Esophagus squamous epithelium (tissue), 5 donors: ENCODE results near the gene MYH10. TPM values are rescaled to one million over a fixed set of nuclear protein-coding genes. Genes with fewer than 3 reads are reported as not detected.
A peak's percentile ranks its signal among the peaks of the same experiment; 100 is the strongest.

ENCODE experiments used
- DNase-seq: peaks from one replicate; lab custom pipeline; 2025; lab: John Stamatoyannopoulos, UW
- H3K27ac ChIP-seq, 4 donors: fragments of 200-600 bp; sonication (generic); one replicate each; pipeline ENCODE4 v1.5.1; 2016 to 2019; ENCODE audit warnings: mild to moderate bottlenecking in 1 of 4
- H3K27me3 ChIP-seq, 4 donors: fragments of 200-600 bp; sonication (generic); 1 replicate in 3 of 4; 2 replicates in 1 of 4; pipeline versions ENCODE4 v1.5.1 to v1.6.0; 2017 to 2021; ENCODE audit warnings: antibody characterized with exemption in 1 of 4
- H3K36me3 ChIP-seq, 3 donors: fragments of 200-600 bp; sonication (generic); one replicate each; pipeline ENCODE4 v1.5.1; 2016 to 2019
- H3K4me1 ChIP-seq, 3 donors: fragments of 200-600 bp; sonication (generic); one replicate each; pipeline ENCODE4 v1.5.1; 2017 to 2019
- H3K4me3 ChIP-seq, 4 donors: fragments of 200-600 bp; sonication (generic); 1 replicate in 3 of 4; 2 replicates in 1 of 4; pipeline ENCODE4 v1.5.1; 2016 to 2019; ENCODE audit warnings: mild to moderate bottlenecking in 2 of 4, moderate library complexity in 1 of 4
- H3K9me3 ChIP-seq, 3 donors: fragments of 200-600 bp; sonication (generic); one replicate each; pipeline ENCODE4 v1.5.1; 2016 to 2019
- POLR2A ChIP-seq, 4 donors: fragments of 450-650 bp; IDR thresholded peaks; one replicate each; pipeline ENCODE4 v1.6.1; 2017; ENCODE audit warnings: antibody characterized with exemption in 4 of 4, mild to moderate bottlenecking in 4 of 4, moderate library complexity in 3 of 4
- WGBS, 2 donors: methylation state at CpG; one replicate each; pipeline ENCODE4 v1.1.5; 2018; 5-methylcytosine and 5-hydroxymethylcytosine counted together
- intact Hi-C: fragments of 100-400 bp; cut with DNase I; formaldehyde crosslinking; loops from one replicate; pipeline ENCODE4 v1.15.0; 2022
- total RNA-seq, 4 donors: library from RNA; depleted of rRNA; stranded (reverse); fragments of >200 nt; gene quantifications; one replicate each; pipeline ENCODE4 v1.1.0, GENCODE V29; 2016
- TF ChIP-seq, protein P1 (sequence below), 6 experiments: fragments of 450-650 bp in 4 of 6; fragments of 200-600 bp in 2 of 6; sonication (generic) in 2 of 6; IDR thresholded peaks; one replicate each; pipeline ENCODE4 v1.5.1; 2016 to 2019; ENCODE audit warnings: antibody characterized with exemption in 6 of 6, mild to moderate bottlenecking in 4 of 6, moderate library complexity in 4 of 6
- donor health status: DM: yes; HTN: yes; CAD: no.

MYH10 gene
- total RNA-seq, 4 donors from 2014 or later = 5.8 to 25.6 (median 14.7) TPM

DNA sequence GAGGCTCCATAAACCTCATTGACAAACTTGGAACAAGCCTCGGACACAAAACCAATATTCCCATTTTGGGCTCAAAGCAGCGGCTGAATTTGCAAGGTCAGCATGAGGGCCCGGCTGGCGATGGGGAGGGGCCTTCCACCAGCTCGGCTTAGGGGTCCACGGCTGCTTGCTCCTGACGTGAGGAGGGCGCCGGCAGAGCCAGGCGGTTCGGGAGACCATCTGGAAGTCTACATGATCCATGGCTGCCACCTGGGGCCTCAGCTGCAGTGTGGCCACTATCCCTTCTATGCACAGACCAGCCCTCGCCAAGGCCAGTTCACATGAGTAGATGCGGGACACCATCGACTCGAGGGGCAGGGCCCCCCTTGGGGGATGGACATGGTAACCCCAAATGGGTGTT is 155.7 kb downstream of the MYH10 start:
- no peak for TF ChIP-seq POLR2A (IDR thresholded peaks at IDR 0.05)
- TF ChIP-seq, protein P1, sequence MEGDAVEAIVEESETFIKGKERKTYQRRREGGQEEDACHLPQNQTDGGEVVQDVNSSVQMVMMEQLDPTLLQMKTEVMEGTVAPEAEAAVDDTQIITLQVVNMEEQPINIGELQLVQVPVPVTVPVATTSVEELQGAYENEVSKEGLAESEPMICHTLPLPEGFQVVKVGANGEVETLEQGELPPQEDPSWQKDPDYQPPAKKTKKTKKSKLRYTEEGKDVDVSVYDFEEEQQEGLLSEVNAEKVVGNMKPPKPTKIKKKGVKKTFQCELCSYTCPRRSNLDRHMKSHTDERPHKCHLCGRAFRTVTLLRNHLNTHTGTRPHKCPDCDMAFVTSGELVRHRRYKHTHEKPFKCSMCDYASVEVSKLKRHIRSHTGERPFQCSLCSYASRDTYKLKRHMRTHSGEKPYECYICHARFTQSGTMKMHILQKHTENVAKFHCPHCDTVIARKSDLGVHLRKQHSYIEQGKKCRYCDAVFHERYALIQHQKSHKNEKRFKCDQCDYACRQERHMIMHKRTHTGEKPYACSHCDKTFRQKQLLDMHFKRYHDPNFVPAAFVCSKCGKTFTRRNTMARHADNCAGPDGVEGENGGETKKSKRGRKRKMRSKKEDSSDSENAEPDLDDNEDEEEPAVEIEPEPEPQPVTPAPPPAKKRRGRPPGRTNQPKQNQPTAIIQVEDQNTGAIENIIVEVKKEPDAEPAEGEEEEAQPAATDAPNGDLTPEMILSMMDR (IDR thresholded peaks at IDR 0.05) = no peak
- WGBS, 2 donors = 86 to 91% methylated on average over 12 to 13 of the region's 15 CpGs

DNA sequence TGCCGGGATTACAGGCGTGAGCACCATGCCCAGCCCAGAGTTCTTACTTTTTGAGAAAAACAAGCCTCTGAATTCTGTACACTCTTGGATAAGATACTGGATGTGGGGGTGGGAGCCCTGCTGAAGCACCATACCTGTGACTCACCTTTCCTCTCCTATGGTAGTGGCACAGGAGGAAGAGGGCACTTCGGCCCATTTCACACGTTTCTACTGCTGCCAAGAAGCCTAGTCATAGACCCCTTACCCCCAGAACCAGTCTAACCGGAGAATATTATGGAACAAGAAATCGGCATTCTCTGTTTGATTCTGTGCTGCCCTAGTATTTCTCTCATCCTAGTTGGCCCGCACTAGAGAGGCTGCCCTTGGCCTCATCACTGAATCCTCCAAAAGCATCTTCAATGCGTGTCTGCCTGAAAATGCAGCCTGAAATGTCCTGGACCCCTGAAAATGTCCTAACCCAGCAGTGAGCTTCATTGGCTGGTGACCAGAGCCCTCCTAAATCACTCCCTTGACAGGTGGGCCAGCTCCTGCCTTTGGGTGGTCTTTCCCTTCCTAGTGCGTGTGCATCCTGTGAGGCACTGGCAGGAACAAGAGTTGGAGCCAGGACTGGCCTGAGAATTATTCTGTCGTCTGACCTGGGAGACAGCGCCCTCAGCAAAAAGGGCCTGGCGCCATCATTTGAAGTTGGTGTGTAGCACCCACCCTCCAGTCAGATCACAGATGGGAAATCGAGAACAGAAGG is 156.9 kb downstream of the MYH10 start:
- WGBS, 2 donors = 88 to 91% methylated on average over 12 to 13 of the region's 13 CpGs
- intact Hi-C loops = no loop called here

More for the DNA sequence above, 155.7 kb downstream of the MYH10 start:
- no peak for DNase-seq
- H3K9me3 ChIP-seq = no peaks in the 10 kb centered on the region
- H3K36me3 ChIP-seq = peaks cover 16 to 98% (median 44%) of the 10 kb centered on the region in 3 donors
- no peaks in the 10 kb centered on the region for H3K27me3 ChIP-seq
- intact Hi-C loops = no loop called here
- H3K27ac ChIP-seq = no peak overlapping the region
- H3K4me3 ChIP-seq = no peak overlapping the region
- peaks cover 0 to 28% (median 7%) of the 10 kb centered on the region in 3 donors for H3K4me1 ChIP-seq

DNA sequence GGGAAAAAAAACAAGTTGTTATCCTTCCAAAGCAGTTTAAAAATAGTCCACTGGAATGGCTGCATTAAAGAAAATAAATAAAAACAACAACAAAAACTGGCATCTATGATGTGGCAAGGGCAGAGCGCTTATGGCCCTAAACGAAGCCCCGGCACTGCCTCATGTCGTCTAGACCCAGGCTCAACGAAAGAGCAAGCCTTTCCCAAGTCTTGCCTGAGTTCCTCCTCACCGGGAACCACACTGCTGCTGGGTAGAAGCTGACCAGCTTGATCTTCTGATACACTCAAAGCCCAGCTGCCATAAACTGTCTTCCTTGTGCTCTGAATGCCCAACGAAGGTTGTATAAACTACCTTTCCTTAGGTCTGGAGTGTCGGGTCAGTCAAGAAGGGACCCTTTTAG is 157.9 kb downstream of the MYH10 start:
- intact Hi-C loops = no loop called here
- Histone ChIP-seq H3K36me3 (peaks cover 23 to 95% (median 50%) of the 10 kb centered on the region in 3 donors), H3K4me1 (peaks cover 0 to 22% (median 6%) of the 10 kb centered on the region in 3 donors), H3K9me3 (no peaks in the 10 kb centered on the region), H3K27ac (no peak overlapping the region), H3K4me3 (no peak overlapping the region), H3K27me3 (no peaks in the 10 kb centered on the region)
- no peak for DNase-seq
- 92% methylated on average over 8 of the region's 8 CpGs for WGBS, 2 donors
- TF ChIP-seq, protein P1 (IDR thresholded peaks at IDR 0.05) = no peak
- no peak for TF ChIP-seq POLR2A (IDR thresholded peaks at IDR 0.05)

More for the DNA sequence above, 156.9 kb downstream of the MYH10 start:
- Histone ChIP-seq H3K4me1 (peaks cover 0 to 22% (median 6%) of the 10 kb centered on the region in 3 donors), H3K4me3 (no peak overlapping the region), H3K36me3 (peaks cover 16 to 95% (median 44%) of the 10 kb centered on the region in 3 donors), H3K9me3 (no peaks in the 10 kb centered on the region), H3K27ac (no peak overlapping the region), H3K27me3 (no peaks in the 10 kb centered on the region)
- TF ChIP-seq, protein P1 (IDR thresholded peaks at IDR 0.05) = no peak
- TF ChIP-seq POLR2A (IDR thresholded peaks at IDR 0.05) = no peak
- DNase-seq = no peak

GRCh38 chr17:8470447-8471047 is 160.0 kb downstream of the MYH10 start:
- Histone ChIP-seq H3K27ac (peak overlapping the region in 3 of 4 donors; percentile 5 to 18 (median 6)), H3K4me1 (peaks cover 0 to 37% (median 13%) of the 10 kb centered on the region in 3 donors), H3K9me3 (no peaks in the 10 kb centered on the region), H3K4me3 (no peak overlapping the region), H3K36me3 (peaks cover 25 to 87% (median 48%) of the 10 kb centered on the region in 3 donors), H3K27me3 (no peaks in the 10 kb centered on the region)
- 48 to 51% methylated on average over 7 to 14 of the region's 20 CpGs for WGBS, 2 donors
- intact Hi-C loops = no loop called here
- no peak for DNase-seq
- TF ChIP-seq, protein P1 (IDR thresholded peaks at IDR 0.05) = no peak
- no peak for TF ChIP-seq POLR2A (IDR thresholded peaks at IDR 0.05)

- Histone ChIP-seq H3K27ac (peak overlapping the region in 2 of 4 donors; percentile 5 to 18), H3K9me3 (no peaks in the 10 kb centered on the region), H3K36me3 (peaks cover 20 to 85% (median 44%) of the 10 kb centered on the region in 3 donors), H3K4me3 (no peak overlapping the region), H3K27me3 (no peaks in the 10 kb centered on the region), H3K4me1 (peaks cover 3 to 42% (median 17%) of the 10 kb centered on the region in 3 donors)
- TF ChIP-seq, protein P1 (IDR thresholded peaks at IDR 0.05) = no peak
- TF ChIP-seq POLR2A (IDR thresholded peaks at IDR 0.05) = no peak
- no peak for DNase-seq
- 71 to 74% methylated on average over 6 to 11 of the region's 12 CpGs for WGBS, 2 donors
- intact Hi-C loops = no loop called here
These were observed 160.6 kb downstream of the MYH10 start for GRCh38 chr17:8469964-8470363.
